Measurements from ENCODE around the gene WSCD2.

Gene WSCD2

GRCh38 chr12:108198043-108198442 is 69.0 kb downstream of the WSCD2 start:
- no peak overlapping the region for H3K9ac ChIP-seq (ENCODE audit: low read depth, low read length)
- 63% methylated on average over 4 of the region's 4 CpGs for WGBS

GRCh38 chr12:108199106-108199505 is 70.0 kb downstream of the WSCD2 start:
- no peaks in the 10 kb centered on the region for H3K9me3 ChIP-seq (ENCODE audit: insufficient read depth, low read depth, low read length)
- H3K4me3 ChIP-seq (ENCODE audit: low read length): no peak overlapping the region
- 90% methylated on average over 5 of the region's 5 CpGs for WGBS
- H3K27ac ChIP-seq (ENCODE audit: low read depth, low read length): no peak overlapping the region
- H3K4me1 ChIP-seq (ENCODE audit: insufficient read depth, low read length): peaks cover 4% of the 10 kb centered on the region; the same call in 1 of the 2 replicates
- no peak overlapping the region for H3K9ac ChIP-seq (ENCODE audit: low read depth, low read length)
- H3K36me3 ChIP-seq (ENCODE audit: insufficient read depth, low read length): no peaks in the 10 kb centered on the region
- no peaks in the 10 kb centered on the region for H3K27me3 ChIP-seq (ENCODE audit: insufficient read depth, low read length)

More at GRCh38 chr12:108198043-108198442, 69.0 kb downstream of the WSCD2 start:
- no peaks in the 10 kb centered on the region for H3K36me3 ChIP-seq (ENCODE audit: insufficient read depth, low read length)
- no peaks in the 10 kb centered on the region for H3K27me3 ChIP-seq (ENCODE audit: insufficient read depth, low read length)
- no peak overlapping the region for H3K27ac ChIP-seq (ENCODE audit: low read depth, low read length)
- H3K4me3 ChIP-seq (ENCODE audit: low read length): no peak overlapping the region
- peaks cover 4% of the 10 kb centered on the region; the same call in 1 of the 2 replicates for H3K4me1 ChIP-seq (ENCODE audit: insufficient read depth, low read length)
- H3K9me3 ChIP-seq (ENCODE audit: insufficient read depth, low read depth, low read length): no peaks in the 10 kb centered on the region

- no peaks in the 10 kb centered on the region for H3K36me3 ChIP-seq (ENCODE audit: insufficient read depth, low read length)
- no peaks in the 10 kb centered on the region for H3K9me3 ChIP-seq (ENCODE audit: insufficient read depth, low read depth, low read length)
- peaks cover 4% of the 10 kb centered on the region; the same call in 1 of the 2 replicates for H3K4me1 ChIP-seq (ENCODE audit: insufficient read depth, low read length)
- H3K27me3 ChIP-seq (ENCODE audit: insufficient read depth, low read length): no peaks in the 10 kb centered on the region
- H3K27ac ChIP-seq (ENCODE audit: low read depth, low read length): no peak overlapping the region
- no peak overlapping the region for H3K9ac ChIP-seq (ENCODE audit: low read depth, low read length)
- H3K4me3 ChIP-seq (ENCODE audit: low read length): no peak overlapping the region
- 64% methylated on average over 6 of the region's 6 CpGs for WGBS
Measured at GRCh38 chr12:108201808-108202207, 72.7 kb downstream of the WSCD2 start.

- WGBS: 88% methylated on average over 9 of the region's 9 CpGs
- no peak overlapping the region for H3K4me3 ChIP-seq (ENCODE audit: low read length)
- no peak overlapping the region for H3K27ac ChIP-seq (ENCODE audit: low read depth, low read length)
- no peaks in the 10 kb centered on the region for H3K36me3 ChIP-seq (ENCODE audit: insufficient read depth, low read length)
- H3K4me1 ChIP-seq (ENCODE audit: insufficient read depth, low read length): peaks cover 4% of the 10 kb centered on the region; the same call in 1 of the 2 replicates
- no peaks in the 10 kb centered on the region for H3K27me3 ChIP-seq (ENCODE audit: insufficient read depth, low read length)
- no peaks in the 10 kb centered on the region for H3K9me3 ChIP-seq (ENCODE audit: insufficient read depth, low read depth, low read length)
- H3K9ac ChIP-seq (ENCODE audit: low read depth, low read length): no peak overlapping the region
Measured at GRCh38 chr12:108204117-108204987, 75.3 kb downstream of the WSCD2 start.

GRCh38 chr12:108205864-108206263 is 76.8 kb downstream of the WSCD2 start:
- H3K27ac ChIP-seq (ENCODE audit: low read depth, low read length): no peak overlapping the region
- no peaks in the 10 kb centered on the region for H3K9me3 ChIP-seq (ENCODE audit: insufficient read depth, low read depth, low read length)
- no peaks in the 10 kb centered on the region for H3K27me3 ChIP-seq (ENCODE audit: insufficient read depth, low read length)
- WGBS: 93% methylated on average over 1 of the region's 1 CpG
- no peak overlapping the region for H3K4me3 ChIP-seq (ENCODE audit: low read length)
- H3K36me3 ChIP-seq (ENCODE audit: insufficient read depth, low read length): no peaks in the 10 kb centered on the region
- no peak overlapping the region for H3K9ac ChIP-seq (ENCODE audit: low read depth, low read length)
- peaks cover 11% of the 10 kb centered on the region for H3K4me1 ChIP-seq (ENCODE audit: insufficient read depth, low read length)

GRCh38 chr12:108207791-108208730 is 79.0 kb downstream of the WSCD2 start:
- no peaks in the 10 kb centered on the region for H3K27me3 ChIP-seq (ENCODE audit: insufficient read depth, low read length)
- H3K9ac ChIP-seq (ENCODE audit: low read depth, low read length): no peak overlapping the region
- H3K27ac ChIP-seq (ENCODE audit: low read depth, low read length): no peak overlapping the region
- H3K36me3 ChIP-seq (ENCODE audit: insufficient read depth, low read length): no peaks in the 10 kb centered on the region
- H3K9me3 ChIP-seq (ENCODE audit: insufficient read depth, low read depth, low read length): no peaks in the 10 kb centered on the region
- peaks cover 9% of the 10 kb centered on the region; the same call in 1 of the 2 replicates for H3K4me1 ChIP-seq (ENCODE audit: insufficient read depth, low read length)
- 55% methylated on average over 3 of the region's 3 CpGs for WGBS
- no peak overlapping the region for H3K4me3 ChIP-seq (ENCODE audit: low read length)

GRCh38 chr12:108210001-108210400 is 80.9 kb downstream of the WSCD2 start:
- WGBS: 94% methylated on average over 22 of the region's 22 CpGs
- H3K9me3 ChIP-seq (ENCODE audit: insufficient read depth, low read depth, low read length): no peaks in the 10 kb centered on the region
- H3K9ac ChIP-seq (ENCODE audit: low read depth, low read length): no peak overlapping the region
- no peak overlapping the region for H3K27ac ChIP-seq (ENCODE audit: low read depth, low read length)
- H3K36me3 ChIP-seq (ENCODE audit: insufficient read depth, low read length): no peaks in the 10 kb centered on the region
- H3K4me3 ChIP-seq (ENCODE audit: low read length): no peak overlapping the region
- peaks cover 9% of the 10 kb centered on the region; the same call in 1 of the 2 replicates for H3K4me1 ChIP-seq (ENCODE audit: insufficient read depth, low read length)
- no peaks in the 10 kb centered on the region for H3K27me3 ChIP-seq (ENCODE audit: insufficient read depth, low read length)

GRCh38 chr12:108211157-108211556 is 82.1 kb downstream of the WSCD2 start:
- H3K27me3 ChIP-seq (ENCODE audit: insufficient read depth, low read length): no peaks in the 10 kb centered on the region
- no peak overlapping the region for H3K4me3 ChIP-seq (ENCODE audit: low read length)
- no peaks in the 10 kb centered on the region for H3K36me3 ChIP-seq (ENCODE audit: insufficient read depth, low read length)
- no peaks in the 10 kb centered on the region for H3K9me3 ChIP-seq (ENCODE audit: insufficient read depth, low read depth, low read length)
- no peak overlapping the region for H3K9ac ChIP-seq (ENCODE audit: low read depth, low read length)
- peaks cover 9% of the 10 kb centered on the region; the same call in 1 of the 2 replicates for H3K4me1 ChIP-seq (ENCODE audit: insufficient read depth, low read length)
- peak overlapping the region; percentile 18; the same call in 1 of the 2 replicates for H3K27ac ChIP-seq (ENCODE audit: low read depth, low read length)
- WGBS: 19% methylated on average over 2 of the region's 2 CpGs

GRCh38 chr12:108213871-108214445 is 84.9 kb downstream of the WSCD2 start:
- 84% methylated on average over 6 of the region's 6 CpGs for WGBS
- no peak overlapping the region for H3K9ac ChIP-seq (ENCODE audit: low read depth, low read length)
- no peaks in the 10 kb centered on the region for H3K27me3 ChIP-seq (ENCODE audit: insufficient read depth, low read length)
- no peaks in the 10 kb centered on the region for H3K9me3 ChIP-seq (ENCODE audit: insufficient read depth, low read depth, low read length)
- no peaks in the 10 kb centered on the region for H3K36me3 ChIP-seq (ENCODE audit: insufficient read depth, low read length)
- H3K27ac ChIP-seq (ENCODE audit: low read depth, low read length): no peak overlapping the region
- no peak overlapping the region for H3K4me3 ChIP-seq (ENCODE audit: low read length)
- H3K4me1 ChIP-seq (ENCODE audit: insufficient read depth, low read length): peaks cover 9% of the 10 kb centered on the region; the same call in 1 of the 2 replicates

GRCh38 chr12:108214486-108214885 is 85.4 kb downstream of the WSCD2 start:
- Histone ChIP-seq H3K36me3 (ENCODE audit: insufficient read depth, low read length) (no peaks in the 10 kb centered on the region), H3K9me3 (ENCODE audit: insufficient read depth, low read depth, low read length) (no peaks in the 10 kb centered on the region), H3K27me3 (ENCODE audit: insufficient read depth, low read length) (no peaks in the 10 kb centered on the region), H3K27ac (ENCODE audit: low read depth, low read length) (no peak overlapping the region), H3K4me1 (ENCODE audit: insufficient read depth, low read length) (peaks cover 9% of the 10 kb centered on the region; the same call in 1 of the 2 replicates), H3K9ac (ENCODE audit: low read depth, low read length) (no peak overlapping the region), H3K4me3 (ENCODE audit: low read length) (no peak overlapping the region)
- 53% methylated on average over 4 of the region's 4 CpGs for WGBS

Data from HUES64 (cell line).